Measurements from ENCODE around the gene OR4X2.
"Not testable (repeated sequence)": the region's sequence is repeated elsewhere in the genome, so short reads cannot be mapped to it uniquely, and the experiment has no call there.

The OR4X2 gene, protein sequence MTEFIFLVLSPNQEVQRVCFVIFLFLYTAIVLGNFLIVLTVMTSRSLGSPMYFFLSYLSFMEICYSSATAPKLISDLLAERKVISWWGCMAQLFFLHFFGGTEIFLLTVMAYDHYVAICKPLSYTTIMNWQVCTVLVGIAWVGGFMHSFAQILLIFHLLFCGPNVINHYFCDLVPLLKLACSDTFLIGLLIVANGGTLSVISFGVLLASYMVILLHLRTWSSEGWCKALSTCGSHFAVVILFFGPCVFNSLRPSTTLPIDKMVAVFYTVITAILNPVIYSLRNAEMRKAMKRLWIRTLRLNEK

DNA sequence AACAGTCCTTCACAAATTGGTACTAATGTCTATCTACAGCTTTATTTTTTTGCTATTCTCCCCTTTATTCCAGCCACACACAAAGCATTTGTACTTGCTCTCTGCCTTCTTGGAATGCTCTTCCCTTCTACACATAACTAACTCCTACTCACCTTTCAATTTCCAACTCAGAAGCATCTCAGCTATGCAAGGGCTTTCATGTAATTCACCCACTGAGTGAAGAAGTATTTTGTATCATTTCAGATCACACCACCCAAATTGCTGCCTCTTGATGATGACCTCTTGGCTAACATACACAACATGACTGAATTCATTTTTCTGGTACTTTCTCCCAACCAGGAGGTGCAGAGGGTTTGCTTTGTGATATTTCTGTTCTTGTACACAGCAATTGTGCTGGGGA is at the start of gene OR4X2:
Gene OR4X2, plus strand, starts transcription at position 301 of the 400 bp plus-strand sequence. Its CDS starts 0 bp downstream, at position 301.
- no peak for DNase-seq

DNA sequence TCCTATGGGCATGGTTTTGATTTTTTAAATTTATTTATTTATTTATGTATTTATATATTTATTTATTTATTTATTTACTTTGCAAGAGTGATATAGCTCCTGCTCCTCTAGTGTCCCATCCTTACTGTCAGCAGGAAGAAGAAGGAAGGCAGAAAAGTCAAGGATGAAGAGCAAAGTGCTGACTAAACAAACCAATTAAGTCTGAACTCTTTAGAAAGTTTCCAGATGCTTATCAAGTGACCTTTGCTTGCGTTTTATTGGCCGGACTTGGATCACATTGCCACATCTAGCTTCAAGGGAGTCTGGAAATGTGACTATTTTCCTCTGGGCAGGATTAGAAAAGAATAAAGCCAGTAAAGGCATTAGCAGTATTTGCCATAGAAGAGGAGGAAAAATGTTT is 37.0 kb upstream of the OR4X2 start:
- DNase-seq, result no peak

DNA sequence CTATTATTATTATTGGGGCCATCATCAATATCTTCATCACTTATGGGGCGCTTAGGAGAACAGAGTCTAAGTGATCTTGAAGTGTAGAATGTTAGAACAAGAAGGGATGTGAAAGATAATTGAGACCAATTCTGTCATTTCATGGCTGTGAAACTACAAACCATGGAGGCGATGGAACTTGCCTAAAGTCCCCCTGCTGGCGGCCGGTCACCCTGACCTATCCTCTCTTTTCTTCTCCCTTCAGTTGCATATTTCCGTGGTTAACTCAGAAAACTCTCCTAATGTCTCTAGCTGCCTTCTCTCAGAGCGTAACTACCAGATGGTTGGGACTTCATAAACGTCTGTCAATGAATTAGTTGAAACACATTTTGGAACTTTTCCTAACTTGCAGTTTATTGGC is 34.9 kb upstream of the OR4X2 start:
- DNase-seq, result no peak

DNA sequence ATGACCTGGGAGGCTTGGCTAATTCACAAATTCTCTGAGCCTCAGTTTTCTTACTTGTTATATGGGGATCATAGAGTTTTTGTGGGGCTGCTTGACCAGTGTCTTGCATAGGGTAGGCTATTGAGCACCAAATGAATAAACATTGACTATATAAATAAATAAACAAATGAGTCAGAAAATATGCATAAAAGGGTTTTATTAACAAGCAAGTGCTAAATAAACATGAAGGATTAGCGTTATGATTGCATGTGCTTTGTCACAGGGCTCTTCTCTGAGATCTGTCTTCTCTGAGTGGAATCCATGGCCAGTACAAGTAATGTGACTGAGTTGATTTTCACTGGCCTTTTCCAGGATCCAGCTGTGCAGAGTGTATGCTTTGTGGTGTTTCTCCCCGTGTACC is 28.4 kb upstream of the OR4X2 start, which contains the start of gene OR4B1:
Gene OR4B1, plus strand, starts transcription at position 301 of the 400 bp plus-strand sequence. Its CDS starts 0 bp downstream, at position 301.
- DNase-seq, result no peak

DNA sequence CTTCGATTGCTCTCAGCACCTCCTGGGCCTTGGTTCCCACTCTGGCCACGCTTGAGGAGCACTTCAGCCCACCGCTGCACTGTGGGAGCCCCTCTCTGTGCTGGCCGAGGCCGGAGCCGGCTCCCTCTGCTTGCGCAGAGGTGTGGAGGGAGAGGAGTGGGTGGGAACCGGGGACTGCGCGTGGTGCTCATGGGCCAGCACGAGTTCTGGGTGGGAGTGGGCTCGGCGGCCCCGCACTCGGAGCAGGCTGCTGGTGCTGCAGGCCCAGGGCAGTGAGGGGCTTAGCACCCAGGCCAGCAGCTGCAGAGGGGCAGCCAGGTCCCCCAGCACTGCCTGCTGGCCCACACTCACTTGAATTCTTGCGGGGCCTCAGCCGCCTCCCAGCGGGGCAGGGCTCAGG is 16.1 kb upstream of the OR4X2 start:
- DNase-seq, result no peak

DNA sequence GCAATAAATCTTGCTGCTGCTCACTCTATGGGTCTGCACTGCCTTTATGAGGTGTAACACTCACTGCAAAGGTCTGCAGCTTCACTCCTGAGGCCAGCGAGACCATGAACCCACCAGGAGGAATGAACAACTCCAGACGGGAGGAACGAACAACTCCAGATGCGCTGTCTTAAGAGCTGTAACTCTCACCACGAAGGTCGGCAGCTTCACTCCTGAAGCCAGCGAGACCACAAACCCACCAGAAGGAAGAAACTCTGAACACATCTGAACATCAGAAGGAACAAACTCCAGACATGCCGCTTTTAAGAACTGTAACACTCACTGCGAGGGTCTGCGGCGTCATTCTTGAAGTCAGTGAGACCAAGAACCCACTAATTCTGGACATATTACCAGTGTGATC is 14.8 kb upstream of the OR4X2 start:
- not testable (repeated sequence) for DNase-seq

DNA sequence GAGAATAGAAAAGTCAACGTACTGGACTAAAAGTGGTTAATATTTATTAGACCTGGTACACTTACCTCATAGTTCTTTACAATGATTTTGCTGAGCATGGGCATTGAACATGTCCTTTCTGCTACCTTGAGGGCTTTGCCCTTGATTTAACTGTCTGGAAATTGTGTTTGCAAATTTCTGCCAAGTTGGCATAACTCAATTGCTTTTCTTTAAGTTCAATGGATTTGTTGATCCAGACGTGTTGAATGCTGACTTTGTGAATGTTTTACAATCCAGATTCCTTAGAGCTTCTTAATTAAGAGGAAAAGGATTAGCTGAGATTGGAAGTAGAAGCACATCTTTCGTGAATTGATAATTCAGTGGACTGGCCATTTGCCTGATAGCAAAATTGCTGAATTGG is 7.2 kb upstream of the OR4X2 start:
- no peak for DNase-seq

DNA sequence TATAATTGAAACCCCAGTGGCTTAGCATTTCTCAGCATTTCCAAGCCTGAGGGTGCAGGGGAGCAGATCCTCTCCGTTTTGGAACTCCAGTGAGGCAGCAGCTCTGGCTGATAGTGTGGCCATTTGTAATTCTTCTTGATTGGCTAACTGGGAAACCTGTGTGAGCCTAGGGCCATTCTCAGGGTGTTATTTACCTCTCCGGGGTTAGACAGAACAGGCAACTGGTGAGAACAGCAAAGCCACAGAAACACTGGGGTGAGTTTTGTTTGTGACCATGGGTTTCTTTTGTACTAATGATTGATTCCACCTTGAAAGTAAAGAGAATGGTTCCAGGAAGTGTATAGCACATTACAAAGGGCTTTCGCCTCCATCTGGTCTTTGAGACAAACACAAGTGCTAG is 2.4 kb upstream of the OR4X2 start:
- DNase-seq, result no peak

DNA sequence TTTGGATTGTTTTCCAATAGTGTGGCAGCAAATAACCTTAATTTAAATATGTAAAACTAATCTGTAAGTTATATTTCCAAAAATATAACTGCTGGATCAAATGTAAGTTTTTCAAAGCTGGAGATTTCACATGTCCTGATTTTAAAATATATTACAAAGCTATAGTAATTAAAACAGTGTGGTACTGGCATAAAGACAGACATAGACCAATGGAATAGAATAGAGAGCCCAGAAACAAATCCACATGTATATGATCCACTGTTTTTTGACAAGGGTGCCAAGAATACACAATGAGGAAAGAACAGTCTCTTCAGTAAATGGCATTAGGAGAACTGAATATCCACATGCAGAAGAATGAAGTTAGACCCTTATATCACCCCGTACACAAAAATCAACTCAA is 4.0 kb downstream of the OR4X2 start:
- no peak for DNase-seq

DNA sequence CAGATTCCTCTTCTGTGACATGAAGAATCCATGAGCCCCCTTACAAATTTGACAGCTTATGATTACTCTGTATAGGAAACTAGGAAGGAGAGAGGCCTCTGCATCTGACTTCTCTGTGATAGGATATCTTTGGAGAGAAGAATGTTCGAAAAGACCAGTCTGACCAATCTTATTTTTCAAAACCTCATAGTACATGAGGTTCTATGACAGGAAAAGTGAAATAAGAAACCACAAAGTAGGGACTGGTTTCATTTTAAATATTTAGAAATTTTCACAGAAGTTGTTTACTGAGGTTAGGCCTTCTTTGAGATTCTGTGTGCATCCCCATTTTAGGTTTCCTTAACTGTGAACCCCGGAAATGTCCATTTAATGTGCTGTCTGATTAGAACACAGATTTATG is 16.7 kb downstream of the OR4X2 start:
- DNase-seq, result no peak

DNA sequence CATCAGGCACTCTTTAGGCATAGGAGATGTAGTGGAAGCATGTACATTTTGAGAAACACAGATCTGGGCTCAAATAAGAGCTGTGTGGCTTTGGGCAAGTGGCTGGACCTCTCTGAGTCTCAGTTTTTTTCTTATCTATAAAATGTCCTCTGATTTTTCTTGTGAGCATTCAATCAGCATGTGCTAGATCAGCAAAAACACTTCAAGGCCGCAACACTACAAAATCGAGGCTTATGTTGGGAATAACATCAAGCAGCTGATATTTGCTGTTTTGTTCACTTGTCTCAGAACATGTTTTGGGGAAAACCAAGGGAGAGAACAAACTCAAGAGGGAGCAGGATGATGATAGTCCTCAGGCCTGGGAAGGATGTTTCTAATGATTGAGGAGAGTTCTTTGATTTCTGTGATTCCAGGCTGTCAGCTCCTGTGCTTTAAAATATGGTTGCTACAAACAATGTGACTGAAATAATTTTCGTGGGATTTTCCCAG is 18.6 kb downstream of the OR4X2 start, which contains the start of gene OR4X1:
Gene OR4X1, plus strand, starts transcription at position 439 of the 489 bp plus-strand sequence. Its CDS starts 0 bp downstream, at position 439.
- no peak for DNase-seq

DNA sequence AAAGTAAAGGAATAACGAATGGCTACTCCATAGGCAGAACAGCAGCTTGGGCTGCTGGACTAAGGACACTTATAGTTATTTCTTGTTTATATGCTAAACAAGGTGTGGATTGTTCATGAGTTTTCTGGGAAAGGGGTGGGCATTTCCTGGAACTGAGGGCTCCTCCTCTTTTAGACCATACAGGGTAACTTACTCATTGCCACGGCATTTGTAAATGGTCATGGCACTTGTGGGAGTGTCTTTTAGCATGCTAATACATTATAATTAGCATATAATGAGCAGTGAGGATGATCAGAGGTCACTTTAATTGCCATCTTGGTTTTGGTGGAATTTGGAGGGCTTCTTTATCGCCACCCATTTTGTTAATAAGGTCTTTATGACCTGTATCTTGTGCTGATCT is 25.7 kb downstream of the OR4X2 start:
- no peak for DNase-seq

DNA sequence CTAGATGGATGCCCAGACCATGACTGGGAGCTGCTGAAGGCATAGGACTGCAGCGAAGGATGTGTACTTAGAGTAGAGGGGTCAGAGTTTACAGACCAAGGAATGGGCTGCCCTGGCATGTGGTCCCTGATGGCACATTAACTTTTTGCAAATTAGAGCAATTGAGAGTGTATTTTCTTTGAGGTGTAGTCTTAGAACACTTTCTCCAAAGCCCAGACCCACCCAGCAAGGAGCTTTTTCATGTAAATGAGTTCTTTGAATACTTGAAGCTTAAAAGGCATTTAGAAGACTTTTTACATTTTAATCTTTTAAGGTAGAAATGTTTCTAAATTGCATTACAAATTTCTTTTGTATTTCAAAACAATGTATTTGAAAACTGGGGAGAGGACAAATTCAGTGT is 27.7 kb downstream of the OR4X2 start:
- DNase-seq, result no peak

All from activated CD8-positive, alpha-beta memory T cell treated with anti-CD3 and anti-CD28 coated beads, Interleukin-2, amount 50 U/mL, for 4 hours (primary cell).